Measurements from ENCODE around the gene MUC3A. TPM values are rescaled to one million over a fixed set of nuclear protein-coding genes. Genes with fewer than 3 reads are reported as not detected.

MUC3A gene
- polyA plus RNA-seq, 1 of the 3 experiments (the other 2 are of a cell fraction): 0.03 TPM

DNA sequence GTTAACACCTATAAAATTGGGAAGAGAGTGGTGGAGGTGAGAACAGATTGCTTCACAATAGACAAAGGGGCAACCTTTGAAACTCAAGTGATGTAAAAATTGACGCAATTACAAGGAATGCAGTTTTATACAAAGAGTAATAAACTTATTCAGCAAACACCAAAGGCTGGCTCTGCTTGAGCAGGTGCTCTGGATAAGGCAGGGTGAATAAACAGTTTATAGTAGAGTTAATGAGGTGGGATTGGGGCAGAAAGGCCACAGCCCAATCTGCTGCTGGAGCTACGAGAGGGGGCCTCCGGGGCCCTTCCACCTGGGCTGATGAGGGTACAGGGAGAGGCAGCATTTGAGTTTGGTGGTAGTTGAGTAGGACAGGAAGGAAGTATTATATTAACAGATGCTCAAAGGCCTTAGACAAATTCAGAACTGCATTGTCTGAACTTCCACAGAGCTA is 26.1 kb downstream of the MUC3A start:
- POLR2A ChIA-PET: no interaction called here
- no peak overlapping the region for H2AFZ ChIP-seq (ENCODE audit: low read depth)
- CTCF ChIA-PET: interaction anchor here (1.2 to 5.3 kb wide), 4 partner anchors 10 to 83 kb away, joined by 3 to 20 read pairs (median 6); partner anchors contain the start of gene ACHE

DNA sequence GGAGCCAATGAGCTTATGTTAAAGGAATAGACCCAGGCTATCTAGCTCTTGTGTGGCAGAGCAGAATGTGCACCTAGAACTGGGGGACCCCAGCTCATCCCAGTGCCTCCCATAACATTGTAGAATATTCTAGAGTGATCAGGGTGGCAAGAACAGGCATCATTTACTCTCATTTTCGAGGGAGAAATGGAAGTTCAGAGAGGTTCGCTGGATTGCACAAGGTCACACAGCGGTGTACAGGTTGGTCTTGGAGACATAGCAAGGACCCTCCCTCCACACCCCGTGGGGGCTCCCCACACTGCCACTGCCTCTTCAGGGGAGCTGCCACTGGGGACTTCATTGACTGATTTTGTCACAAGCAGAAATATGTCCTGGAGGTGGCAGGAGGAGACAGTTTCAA is 29.0 kb downstream of the MUC3A start:
- no peak for DNase-seq
- POLR2A ChIA-PET: no interaction called here
- Histone ChIP-seq H3K79me2 (ENCODE audit: insufficient read depth) (no peaks in the 10 kb centered on the region), H3K9me2 (no peaks in the 10 kb centered on the region), H3F3A (replicated peaks; ENCODE audit: insufficient read depth) (no peaks in the 10 kb centered on the region), H3K9me3 (no peaks in the 10 kb centered on the region), H3K27ac (ENCODE audit: low read depth in 2 of 2, low read length in 1 of 2) (no peak overlapping the region), H3K9ac (no peak overlapping the region), H3K4me2 (no peak overlapping the region), H3K36me3 (replicated peaks in 1 of 2; ENCODE audit: control insufficient read depth in 1 of 2, insufficient read depth in 2 of 2, low read length in 1 of 2) (no peaks in the 10 kb centered on the region), H3K4me3 (ENCODE audit: low read depth in 2 of 2, low read length in 1 of 2) (no peak overlapping the region), H3K27me3 (ENCODE audit: insufficient read depth) (peaks cover 59% of the 10 kb centered on the region; the same call in 1 of the 2 replicates), H3K4me1 (ENCODE audit: control insufficient read depth in 1 of 2, insufficient read depth in 2 of 2, low read depth in 1 of 2, low read length in 1 of 2) (no peaks in the 10 kb centered on the region), H2AFZ (ENCODE audit: low read depth) (no peak overlapping the region), H4K20me1 (ENCODE audit: insufficient read depth) (no peaks in the 10 kb centered on the region)
- CTCF ChIA-PET: interaction anchor here (1.6 to 5.3 kb wide), 2 partner anchors 12 to 99 kb away, joined by 3 to 20 read pairs; no protein-coding TSS in a partner anchor
- WGBS (ENCODE audit: low lambda C conversion rate): 15% methylated on average over 4 of the region's 4 CpGs
- TF ChIP-seq, protein P1, sequence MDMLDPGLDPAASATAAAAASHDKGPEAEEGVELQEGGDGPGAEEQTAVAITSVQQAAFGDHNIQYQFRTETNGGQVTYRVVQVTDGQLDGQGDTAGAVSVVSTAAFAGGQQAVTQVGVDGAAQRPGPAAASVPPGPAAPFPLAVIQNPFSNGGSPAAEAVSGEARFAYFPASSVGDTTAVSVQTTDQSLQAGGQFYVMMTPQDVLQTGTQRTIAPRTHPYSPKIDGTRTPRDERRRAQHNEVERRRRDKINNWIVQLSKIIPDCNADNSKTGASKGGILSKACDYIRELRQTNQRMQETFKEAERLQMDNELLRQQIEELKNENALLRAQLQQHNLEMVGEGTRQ (IDR thresholded peaks at IDR 0.05; ENCODE audit: borderline replicate concordance, low read depth, low read length): no peak
- TF ChIP-seq FOXJ3 (CRISPR knock-in tag; IDR thresholded peaks at IDR 0.05) (no peak), GATA2 (CRISPR knock-in tag; IDR thresholded peaks at IDR 0.05) (no peak)

More for the DNA sequence above, 26.1 kb downstream of the MUC3A start:
- H3K9me2 ChIP-seq: no peaks in the 10 kb centered on the region
- no peak for DNase-seq
- H3K4me1 ChIP-seq (ENCODE audit: control insufficient read depth in 1 of 2, insufficient read depth in 2 of 2, low read depth in 1 of 2, low read length in 1 of 2): no peaks in the 10 kb centered on the region
- H3K79me2 ChIP-seq (ENCODE audit: insufficient read depth): no peaks in the 10 kb centered on the region
- no peaks in the 10 kb centered on the region for H3K9me3 ChIP-seq
- TF ChIP-seq FOXM1 (IDR thresholded peaks at IDR 0.05; ENCODE audit: low read depth) (no peak), NRF1 (IDR thresholded peaks at IDR 0.05; ENCODE audit: low read depth, low read length) (no peak), RXRA (IDR thresholded peaks at IDR 0.05; ENCODE audit: borderline replicate concordance, low read depth) (no peak), RAD21 (IDR thresholded peaks at IDR 0.05; ENCODE audit: low read length) (no peak), TAF1 (IDR thresholded peaks at IDR 0.05; ENCODE audit: borderline replicate concordance, low read depth, low read length) (no peak), GATA2 (CRISPR knock-in tag; IDR thresholded peaks at IDR 0.05) (no peak), YY1 (IDR thresholded peaks at IDR 0.05; ENCODE audit: low read depth) (no peak), TCF12 (IDR thresholded peaks at IDR 0.05) (no peak), CHD2 (IDR thresholded peaks at IDR 0.05; ENCODE audit: low read length, partially characterized antibody) (no peak), MEF2A (IDR thresholded peaks at IDR 0.05; ENCODE audit: borderline replicate concordance, low read depth) (no peak), MXI1 (IDR thresholded peaks at IDR 0.05; ENCODE audit: low read depth, low read length) (no peak)
- TF ChIP-seq, protein P2, sequence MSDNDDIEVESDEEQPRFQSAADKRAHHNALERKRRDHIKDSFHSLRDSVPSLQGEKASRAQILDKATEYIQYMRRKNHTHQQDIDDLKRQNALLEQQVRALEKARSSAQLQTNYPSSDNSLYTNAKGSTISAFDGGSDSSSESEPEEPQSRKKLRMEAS (IDR thresholded peaks at IDR 0.05; ENCODE audit: low read depth): no peak
- TF ChIP-seq, protein P3, sequence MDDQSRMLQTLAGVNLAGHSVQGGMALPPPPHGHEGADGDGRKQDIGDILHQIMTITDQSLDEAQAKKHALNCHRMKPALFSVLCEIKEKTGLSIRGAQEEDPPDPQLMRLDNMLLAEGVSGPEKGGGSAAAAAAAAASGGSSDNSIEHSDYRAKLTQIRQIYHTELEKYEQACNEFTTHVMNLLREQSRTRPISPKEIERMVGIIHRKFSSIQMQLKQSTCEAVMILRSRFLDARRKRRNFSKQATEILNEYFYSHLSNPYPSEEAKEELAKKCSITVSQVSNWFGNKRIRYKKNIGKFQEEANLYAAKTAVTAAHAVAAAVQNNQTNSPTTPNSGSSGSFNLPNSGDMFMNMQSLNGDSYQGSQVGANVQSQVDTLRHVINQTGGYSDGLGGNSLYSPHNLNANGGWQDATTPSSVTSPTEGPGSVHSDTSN (IDR thresholded peaks at IDR 0.05): no peak
- TF ChIP-seq, protein P4, sequence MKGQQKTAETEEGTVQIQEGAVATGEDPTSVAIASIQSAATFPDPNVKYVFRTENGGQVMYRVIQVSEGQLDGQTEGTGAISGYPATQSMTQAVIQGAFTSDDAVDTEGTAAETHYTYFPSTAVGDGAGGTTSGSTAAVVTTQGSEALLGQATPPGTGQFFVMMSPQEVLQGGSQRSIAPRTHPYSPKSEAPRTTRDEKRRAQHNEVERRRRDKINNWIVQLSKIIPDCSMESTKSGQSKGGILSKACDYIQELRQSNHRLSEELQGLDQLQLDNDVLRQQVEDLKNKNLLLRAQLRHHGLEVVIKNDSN (IDR thresholded peaks at IDR 0.05; ENCODE audit: borderline replicate concordance, low read depth): no peak
- H4K20me1 ChIP-seq (ENCODE audit: insufficient read depth): no peaks in the 10 kb centered on the region
- H3K27ac ChIP-seq (ENCODE audit: low read depth in 2 of 2, low read length in 1 of 2): no peak overlapping the region
- H3K4me2 ChIP-seq: no peak overlapping the region
- no peaks in the 10 kb centered on the region for H3K36me3 ChIP-seq (replicated peaks in 1 of 2; ENCODE audit: control insufficient read depth in 1 of 2, insufficient read depth in 2 of 2, low read length in 1 of 2)
- H3K9ac ChIP-seq: no peak overlapping the region
- H3K4me3 ChIP-seq (ENCODE audit: low read depth in 2 of 2, low read length in 1 of 2): no peak overlapping the region
- H3K27me3 ChIP-seq (ENCODE audit: insufficient read depth): peaks cover 59% of the 10 kb centered on the region
- no peaks in the 10 kb centered on the region for H3F3A ChIP-seq (replicated peaks; ENCODE audit: insufficient read depth)
- 9% methylated on average over 3 of the region's 3 CpGs for WGBS (ENCODE audit: low lambda C conversion rate)
